Keratinocyte (primary cell): ENCODE measurements around the gene PIK3CD. TPM values are rescaled to one million over a fixed set of nuclear protein-coding genes. Genes with fewer than 3 reads are reported as not detected.
A peak's percentile ranks its signal among the peaks of the same experiment; 100 is the strongest.

ENCODE experiments used
- DNase-seq: peaks from one replicate; pipeline ENCODE4 v3.0.0-alpha.2; 2011; ENCODE audit warnings: low read depth, missing footprints, low spot score
- FAIRE-seq: peaks from 2 replicates; lab custom pipeline; 2011; peaks lifted over from hg19 to GRCh38; lab: Jason Lieb, UNC
- H2AFZ ChIP-seq: 2 replicates; pipeline ENCODE4 v1.6.0; 2012; ENCODE audit warnings: low read length, control low read depth, inconsistent platforms; ENCODE audit not compliant: control insufficient read depth
- H3K27ac ChIP-seq: 2 replicates; pipeline ENCODE4 v1.5.1; 2011; ENCODE audit warnings: low read length; ENCODE audit not compliant: control insufficient read depth, insufficient read depth
- H3K27me3 ChIP-seq: 3 replicates; pipeline ENCODE4 v1.6.0; 2011; ENCODE audit warnings: low read length; ENCODE audit not compliant: control insufficient read depth, insufficient read depth; ENCODE audit errors: extremely low read depth
- H3K36me3 ChIP-seq, 2 experiments: 2 replicates in 1 of 2; 3 replicates in 1 of 2; pipeline ENCODE4 v1.5.1; 2011; ENCODE audit warnings: low read length in 2 of 2, mild to moderate bottlenecking in 1 of 2; ENCODE audit not compliant: control insufficient read depth in 2 of 2, insufficient read depth in 2 of 2; ENCODE audit errors: extremely low read depth in 1 of 2
- H3K4me1 ChIP-seq: 3 replicates; pipeline ENCODE4 v1.5.1; 2011; ENCODE audit warnings: low read length; ENCODE audit not compliant: control insufficient read depth, insufficient read depth; ENCODE audit errors: extremely low read depth
- H3K4me2 ChIP-seq: 3 replicates; pipeline ENCODE4 v1.6.0; 2011; ENCODE audit warnings: low read depth, low read length; ENCODE audit not compliant: control insufficient read depth, insufficient read depth; ENCODE audit errors: extremely low read depth
- H3K4me3 ChIP-seq, 3 experiments: fragments of 200-600 bp in 1 of 3; sonication (generic) in 1 of 3; 2 replicates in 2 of 3; 3 replicates in 1 of 3; pipeline ENCODE4 v1.5.1; 2011 to 2016; ENCODE audit warnings: low read length in 3 of 3, mild to moderate bottlenecking in 3 of 3, control low read depth in 2 of 3, inconsistent platforms in 1 of 3, low read depth in 1 of 3, mixed read lengths in 1 of 3, mixed run types in 1 of 3, moderate library complexity in 1 of 3; ENCODE audit not compliant: control insufficient read depth in 2 of 3, insufficient read depth in 2 of 3; ENCODE audit errors: extremely low read depth in 1 of 3
- H3K79me2 ChIP-seq: 2 replicates; pipeline ENCODE4 v1.6.0; 2012; ENCODE audit warnings: low read length; ENCODE audit not compliant: control insufficient read depth, insufficient read depth
- H3K9ac ChIP-seq: 3 replicates; pipeline ENCODE4 v1.6.0; 2011; ENCODE audit warnings: low read length; ENCODE audit not compliant: control insufficient read depth, insufficient read depth; ENCODE audit errors: extremely low read depth
- H3K9me1 ChIP-seq: 3 replicates; pipeline ENCODE4 v1.6.0; 2011; ENCODE audit warnings: low read length; ENCODE audit not compliant: control insufficient read depth, insufficient read depth; ENCODE audit errors: extremely low read depth
- H3K9me3 ChIP-seq: 2 replicates; pipeline ENCODE4 v1.5.1; 2012; ENCODE audit warnings: low read depth, low read length; ENCODE audit not compliant: control insufficient read depth
- H4K20me1 ChIP-seq: 3 replicates; pipeline ENCODE4 v1.6.0; 2011; ENCODE audit warnings: low read length; ENCODE audit not compliant: control insufficient read depth, insufficient read depth; ENCODE audit errors: extremely low read depth
- EZH2 ChIP-seq: IDR thresholded peaks from one replicate; pipeline ENCODE4 v1.6.1; 2012; ENCODE audit warnings: inconsistent platforms, mild to moderate bottlenecking, low read length, moderate library complexity
- dilution Hi-C: fragments of 300-500 bp; cut with MboI; formaldehyde crosslinking; loops from one replicate; pipeline ENCODE4 v1.7.0; 2020; ENCODE audit warnings: low sequenced_read_pairs; ENCODE audit not compliant: extremely low pct_ligation_motif_present
- polyA plus RNA-seq, 5 experiments: library from polyadenylated mRNA; depleted of rRNA in 3 of 5; stranded (reverse) in 3 of 5; stranded (forward) in 1 of 5; unstranded in 1 of 5; fragments of >200 nt; gene quantifications; 1 replicate in 1 of 5; 2 replicates in 3 of 5; 3 replicates in 1 of 5; pipeline versions ENCODE4 v1.2.1 to v1.2.3, GENCODE V29; 2011 to 2012; ENCODE audit warnings: missing spikeins in 2 of 5, low read depth in 1 of 5, low replicate concordance in 1 of 5
- TF ChIP-seq, protein P1 (sequence below), 3 experiments: IDR thresholded peaks in 1 of 3; conservative IDR thresholded peaks in 1 of 3; optimal IDR thresholded peaks in 1 of 3; 2 replicates in 2 of 3; 3 replicates in 1 of 3; pipeline versions ENCODE3 to v1.5.1; 2011; ENCODE audit warnings: low read length in 3 of 3, mild to moderate bottlenecking in 3 of 3, moderate library complexity in 2 of 3, control low read depth in 1 of 3, inconsistent platforms in 1 of 3; ENCODE audit not compliant: insufficient read depth in 2 of 3; ENCODE audit errors: extremely low read depth in 1 of 3

PIK3CD gene
- polyA plus RNA-seq, 1 donor (not counting 4 experiments of a cell fraction or from before 2014, with no cell fraction given), result 7.8 TPM

DNA sequence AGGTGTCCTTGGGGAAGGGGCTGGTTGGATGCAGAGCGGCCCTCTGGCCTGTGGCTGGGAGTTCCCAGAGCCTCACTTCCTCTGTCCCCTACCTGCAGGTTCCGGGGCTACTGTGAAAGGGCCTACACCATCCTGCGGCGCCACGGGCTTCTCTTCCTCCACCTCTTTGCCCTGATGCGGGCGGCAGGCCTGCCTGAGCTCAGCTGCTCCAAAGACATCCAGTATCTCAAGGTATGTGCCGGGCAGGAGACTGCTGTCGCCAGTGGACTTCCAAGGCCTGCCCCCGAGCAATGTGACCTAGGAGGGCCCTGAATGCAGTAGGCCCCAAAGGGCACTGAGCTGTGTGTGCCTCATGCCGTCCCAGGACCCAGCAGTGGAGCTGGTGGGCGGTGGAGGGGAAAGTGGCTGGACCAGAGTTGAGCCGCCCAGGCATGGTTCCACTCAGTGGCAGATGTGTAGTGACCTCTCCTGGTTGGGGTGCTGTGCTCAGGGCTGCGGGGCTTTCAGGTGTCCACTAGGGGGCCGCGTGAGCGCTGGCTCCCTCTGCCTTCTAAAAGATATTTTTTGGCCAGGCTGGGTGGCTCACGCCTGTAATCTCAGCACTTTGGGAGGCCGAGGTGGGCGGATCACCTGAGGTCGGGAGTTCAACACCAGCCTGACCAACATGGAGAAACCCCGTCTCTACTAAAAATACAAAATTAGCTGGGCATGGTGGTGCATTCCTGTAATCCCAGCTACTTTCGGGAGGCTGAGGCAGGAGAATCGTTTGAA is 73.4 kb downstream of the PIK3CD start:
- no peak overlapping the region for H3K4me2 ChIP-seq
- dilution Hi-C loops, result no loop called here
- H2AFZ ChIP-seq, result no peak overlapping the region
- FAIRE-seq (no peak), DNase-seq (no peak)
- no peak overlapping the region for H3K4me3 ChIP-seq
- TF ChIP-seq EZH2, result no peak
- TF ChIP-seq, protein P1, sequence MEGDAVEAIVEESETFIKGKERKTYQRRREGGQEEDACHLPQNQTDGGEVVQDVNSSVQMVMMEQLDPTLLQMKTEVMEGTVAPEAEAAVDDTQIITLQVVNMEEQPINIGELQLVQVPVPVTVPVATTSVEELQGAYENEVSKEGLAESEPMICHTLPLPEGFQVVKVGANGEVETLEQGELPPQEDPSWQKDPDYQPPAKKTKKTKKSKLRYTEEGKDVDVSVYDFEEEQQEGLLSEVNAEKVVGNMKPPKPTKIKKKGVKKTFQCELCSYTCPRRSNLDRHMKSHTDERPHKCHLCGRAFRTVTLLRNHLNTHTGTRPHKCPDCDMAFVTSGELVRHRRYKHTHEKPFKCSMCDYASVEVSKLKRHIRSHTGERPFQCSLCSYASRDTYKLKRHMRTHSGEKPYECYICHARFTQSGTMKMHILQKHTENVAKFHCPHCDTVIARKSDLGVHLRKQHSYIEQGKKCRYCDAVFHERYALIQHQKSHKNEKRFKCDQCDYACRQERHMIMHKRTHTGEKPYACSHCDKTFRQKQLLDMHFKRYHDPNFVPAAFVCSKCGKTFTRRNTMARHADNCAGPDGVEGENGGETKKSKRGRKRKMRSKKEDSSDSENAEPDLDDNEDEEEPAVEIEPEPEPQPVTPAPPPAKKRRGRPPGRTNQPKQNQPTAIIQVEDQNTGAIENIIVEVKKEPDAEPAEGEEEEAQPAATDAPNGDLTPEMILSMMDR (optimal IDR thresholded peaks at IDR 0.05 in 1 of 3, IDR thresholded peaks at IDR 0.05 in 1 of 3, conservative IDR thresholded peaks at IDR 0.05 in 1 of 3; ENCODE audit: extremely low read depth in 1 of 3, insufficient read depth in 2 of 3, low read length in 3 of 3), result peak; percentile 85 to 93 (median 92)
- no peak overlapping the region for H3K9ac ChIP-seq
- H3K9me1 ChIP-seq, result no peaks in the 10 kb centered on the region
- H3K9me3 ChIP-seq, result no peaks in the 10 kb centered on the region
- H3K4me1 ChIP-seq, result peaks cover 10% of the 10 kb centered on the region
- H3K27ac ChIP-seq, result no peak overlapping the region
- peaks cover 24 to 27% of the 10 kb centered on the region in 2 experiments for H3K36me3 ChIP-seq
- no peaks in the 10 kb centered on the region for H4K20me1 ChIP-seq
- no peaks in the 10 kb centered on the region for H3K79me2 ChIP-seq
- no peaks in the 10 kb centered on the region for H3K27me3 ChIP-seq

DNA sequence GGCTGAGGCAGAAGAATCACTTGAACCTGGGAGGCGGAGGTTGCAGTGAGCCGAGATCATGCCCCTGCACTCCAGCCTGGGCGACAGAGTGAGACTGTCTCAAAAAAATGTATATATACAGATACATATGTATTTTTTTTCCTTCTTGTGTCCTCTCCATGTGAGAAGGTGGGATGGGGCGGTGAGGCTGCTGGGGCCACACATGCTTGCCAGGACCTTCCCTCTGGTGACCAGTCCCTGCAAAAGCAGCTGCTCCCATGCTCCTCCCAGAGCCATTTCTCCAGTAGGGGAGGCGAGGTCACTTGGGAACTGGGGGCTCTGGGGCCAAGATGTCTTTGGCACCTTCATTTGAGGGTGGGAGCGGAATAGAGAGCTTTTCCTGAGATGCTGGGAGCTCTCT is 74.9 kb downstream of the PIK3CD start:
- DNase-seq (no peak), FAIRE-seq (no peak)
- no peaks in the 10 kb centered on the region for H3K27me3 ChIP-seq
- H3K4me3 ChIP-seq, result no peak overlapping the region
- no peaks in the 10 kb centered on the region for H3K9me3 ChIP-seq
- H3K36me3 ChIP-seq, result peaks cover 35% of the 10 kb centered on the region in 2 experiments
- TF ChIP-seq EZH2, result no peak
- TF ChIP-seq, protein P1 (optimal IDR thresholded peaks at IDR 0.05 in 1 of 3, IDR thresholded peaks at IDR 0.05 in 1 of 3, conservative IDR thresholded peaks at IDR 0.05 in 1 of 3; ENCODE audit: extremely low read depth in 1 of 3, insufficient read depth in 2 of 3, low read length in 3 of 3), result no peak
- no peaks in the 10 kb centered on the region for H3K9me1 ChIP-seq
- H3K9ac ChIP-seq, result no peak overlapping the region
- no peaks in the 10 kb centered on the region for H3K79me2 ChIP-seq
- H2AFZ ChIP-seq, result no peak overlapping the region
- no peaks in the 10 kb centered on the region for H4K20me1 ChIP-seq
- no peak overlapping the region for H3K27ac ChIP-seq
- dilution Hi-C loops, result no loop called here
- H3K4me1 ChIP-seq, result peaks cover 3% of the 10 kb centered on the region
- H3K4me2 ChIP-seq, result no peak overlapping the region
